Activated effector memory CD4-positive, alpha-beta T cell treated with anti-CD3 and anti-CD28 coated beads, Interleukin-2, amount 50 U/mL, for 16 hours (primary cell): ENCODE measurements around the gene FCER1G.

Experiments
- DNase-seq: peaks from one replicate; pipeline ENCODE4 v3.0.0-alpha.2; 2020

The FCER1G gene

DNA sequence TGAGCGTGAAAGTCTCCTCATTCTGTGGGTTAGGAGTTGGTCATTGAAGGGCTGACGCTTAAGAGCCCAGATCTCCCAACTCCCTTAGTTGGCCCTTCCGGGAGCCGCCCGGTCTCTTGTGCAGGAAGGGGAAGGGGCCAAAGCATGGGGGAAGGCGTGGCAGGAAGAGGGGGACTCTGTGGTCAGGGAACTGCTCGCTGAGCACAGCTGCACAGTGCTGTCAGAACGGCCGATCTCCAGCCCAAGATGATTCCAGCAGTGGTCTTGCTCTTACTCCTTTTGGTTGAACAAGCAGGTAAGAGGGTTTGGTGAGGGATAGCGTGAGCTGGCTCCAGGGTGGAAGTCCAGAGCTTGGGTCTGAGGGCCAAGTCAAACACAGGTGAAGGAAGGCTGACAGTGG is at the start of gene FCER1G:
TSS of gene FCER1G (plus strand) at position 220 of the 400 bp plus-strand sequence. CDS start at position 247, 27 bp downstream.
- no peak for DNase-seq

GRCh38 chr1:161165742-161166668 is 49.1 kb upstream of the FCER1G start, which contains the start of gene PPOX:
TSS of gene PPOX (plus strand) at chr1:161166426. CDS start at chr1:161166848, 422 bp downstream.
- DNase-seq = peak; percentile 97

DNA sequence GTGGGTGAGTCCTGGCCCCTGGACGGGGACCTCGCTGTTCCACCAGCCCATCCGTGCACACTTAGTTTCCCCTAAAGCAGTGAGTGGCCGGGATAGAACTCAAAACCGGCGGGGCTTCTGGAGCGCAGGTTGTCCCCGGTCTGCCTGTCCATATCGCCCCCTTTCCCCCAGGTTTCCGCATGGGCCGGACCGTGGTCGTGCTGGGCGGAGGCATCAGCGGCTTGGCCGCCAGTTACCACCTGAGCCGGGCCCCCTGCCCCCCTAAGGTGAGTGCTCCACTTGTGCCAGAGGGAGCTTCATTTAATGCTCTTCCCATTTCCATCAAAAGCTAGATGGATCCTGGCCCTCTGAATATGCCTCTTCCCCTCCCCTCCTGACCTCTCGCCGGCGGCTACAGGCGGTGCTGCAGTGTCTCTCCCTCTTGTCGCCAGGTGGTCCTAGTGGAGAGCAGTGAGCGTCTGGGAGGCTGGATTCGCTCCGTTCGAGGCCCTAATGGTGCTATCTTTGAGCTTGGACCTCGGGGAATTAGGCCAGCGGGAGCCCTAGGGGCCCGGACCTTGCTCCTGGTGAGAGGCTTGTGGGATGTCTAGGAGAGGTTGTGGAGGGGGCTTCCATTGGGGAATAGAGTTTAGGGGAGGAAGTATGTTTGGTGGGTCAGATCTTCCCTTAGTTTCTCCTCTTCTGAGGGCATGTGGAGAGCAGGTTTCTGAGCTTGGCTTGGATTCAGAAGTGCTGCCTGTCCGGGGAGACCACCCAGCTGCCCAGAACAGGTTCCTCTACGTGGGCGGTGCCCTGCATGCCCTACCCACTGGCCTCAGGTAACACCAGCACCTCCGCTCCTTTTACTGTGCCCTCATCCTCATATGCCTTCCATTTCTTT is 48.2 kb upstream of the FCER1G start:
- peak; percentile 66 for DNase-seq

- DNase-seq = peak; percentile 44
These were observed 46.2 kb upstream of the FCER1G start for GRCh38 chr1:161168906-161169305.

- no peak for DNase-seq
These were observed 43.9 kb upstream of the FCER1G start for GRCh38 chr1:161171191-161171590.

GRCh38 chr1:161171696-161172095 is 43.4 kb upstream of the FCER1G start:
- no peak for DNase-seq

- DNase-seq = no peak
These were observed 42.7 kb upstream of the FCER1G start for GRCh38 chr1:161172349-161172748.

- DNase-seq = no peak
These were observed 42.2 kb upstream of the FCER1G start for GRCh38 chr1:161172776-161173376.

DNA sequence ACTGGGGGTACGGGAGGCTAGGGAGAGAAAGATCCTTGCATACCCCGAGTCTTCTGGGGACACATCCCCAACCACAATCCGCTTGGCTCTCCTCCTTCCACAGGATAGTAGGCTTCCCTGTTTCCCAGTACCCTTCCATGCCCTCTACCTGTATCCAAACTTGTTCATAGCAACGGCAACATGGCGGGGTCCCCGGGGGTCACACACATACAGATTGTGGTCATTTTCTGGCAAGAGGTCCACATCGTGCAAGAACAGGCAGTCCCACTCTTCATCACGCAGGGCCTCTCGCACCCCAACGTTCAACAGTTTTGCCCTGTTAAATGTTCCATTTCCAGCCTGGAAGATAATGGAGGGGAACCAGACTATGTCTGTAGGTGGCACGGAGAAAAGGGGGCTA is 41.4 kb upstream of the FCER1G start:
- no peak for DNase-seq

DNA sequence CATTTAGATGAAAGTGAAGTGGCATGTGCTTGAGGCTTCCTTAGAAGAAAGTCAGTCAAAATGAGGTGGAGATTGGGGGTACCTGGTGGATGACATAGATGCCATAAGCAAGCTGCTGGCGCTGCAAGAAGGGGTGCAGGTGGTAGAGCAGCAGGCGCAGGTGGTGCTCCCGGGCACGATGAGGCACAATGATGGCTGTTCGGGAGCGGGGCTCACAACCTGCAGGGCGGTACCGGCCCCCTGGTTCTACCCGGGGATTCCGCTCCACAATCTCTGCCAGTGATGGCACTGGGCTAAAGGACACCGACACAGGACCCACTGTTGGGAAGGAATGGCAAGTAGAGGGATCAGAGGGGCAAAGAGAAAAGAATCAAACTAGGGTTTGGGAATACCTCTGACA is 40.2 kb upstream of the FCER1G start:
- no peak for DNase-seq

- no peak for DNase-seq
These were observed 39.2 kb upstream of the FCER1G start for GRCh38 chr1:161175771-161176453.

- no peak for DNase-seq
These were observed 38.5 kb upstream of the FCER1G start for GRCh38 chr1:161176468-161177111.

- DNase-seq = peak; percentile 97
These were observed 37.8 kb upstream of the FCER1G start, which contains the start of gene B4GALT3 for GRCh38 chr1:161177112-161177935. TSS of gene B4GALT3 (minus strand) at chr1:161177507. CDS start at chr1:161176060, 1,447 bp downstream.

DNA sequence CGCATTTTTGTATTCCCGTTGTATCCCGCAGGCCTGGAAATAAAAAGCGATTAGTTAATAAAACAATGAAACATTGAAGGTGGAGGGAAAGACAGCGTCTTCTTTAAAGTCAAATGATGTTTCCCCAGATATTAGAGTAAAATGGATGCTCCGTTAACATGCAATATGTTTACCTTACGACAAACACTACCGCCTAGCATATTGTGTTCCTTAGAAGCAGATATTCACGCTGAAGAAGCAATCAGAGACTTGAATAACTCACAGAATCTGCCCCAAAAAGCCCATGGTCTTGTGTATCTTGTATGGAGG is 37.2 kb upstream of the FCER1G start:
- no peak for DNase-seq

DNA sequence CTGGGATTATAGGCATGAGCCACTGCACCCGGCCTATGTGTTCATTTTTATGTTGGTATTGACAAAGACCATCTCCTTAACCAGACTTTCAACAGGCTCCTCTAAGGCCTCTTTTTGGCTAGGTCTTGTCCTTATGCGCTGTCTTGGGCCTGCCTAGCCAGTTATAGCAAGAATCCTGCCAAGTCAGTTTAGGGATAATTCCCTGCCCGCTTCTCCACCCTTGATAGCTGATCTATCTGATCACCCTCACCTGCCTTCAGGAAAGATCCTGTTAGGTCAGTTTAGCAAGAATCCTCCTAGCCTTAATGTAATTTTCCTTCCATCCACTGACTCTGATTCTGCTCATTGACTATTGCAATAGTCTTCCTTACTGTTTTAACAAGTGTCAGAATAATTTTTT is 35.4 kb upstream of the FCER1G start:
- DNase-seq = peak; percentile 50

GRCh38 chr1:161180639-161181038 is 34.5 kb upstream of the FCER1G start:
- no peak for DNase-seq

DNA sequence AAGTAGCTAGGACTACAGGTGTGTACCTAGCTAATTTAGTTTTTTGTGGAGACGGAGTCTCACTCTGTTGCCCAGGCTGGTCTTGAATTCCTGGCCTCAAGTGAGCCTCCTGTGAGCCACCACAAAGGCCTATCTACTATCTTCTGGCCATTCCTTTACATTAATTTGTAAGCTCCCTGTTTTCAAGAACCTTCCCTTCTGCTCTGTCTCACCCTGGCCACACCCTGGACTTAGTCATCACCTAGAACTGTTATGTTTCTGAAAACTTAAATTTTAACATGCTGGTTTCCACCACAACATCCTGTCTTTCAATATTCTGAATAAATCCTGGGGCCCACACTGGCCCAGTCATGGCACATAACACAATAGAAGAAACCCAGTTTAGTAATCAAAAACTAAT is 32.9 kb upstream of the FCER1G start:
- DNase-seq = peak; percentile 83

DNA sequence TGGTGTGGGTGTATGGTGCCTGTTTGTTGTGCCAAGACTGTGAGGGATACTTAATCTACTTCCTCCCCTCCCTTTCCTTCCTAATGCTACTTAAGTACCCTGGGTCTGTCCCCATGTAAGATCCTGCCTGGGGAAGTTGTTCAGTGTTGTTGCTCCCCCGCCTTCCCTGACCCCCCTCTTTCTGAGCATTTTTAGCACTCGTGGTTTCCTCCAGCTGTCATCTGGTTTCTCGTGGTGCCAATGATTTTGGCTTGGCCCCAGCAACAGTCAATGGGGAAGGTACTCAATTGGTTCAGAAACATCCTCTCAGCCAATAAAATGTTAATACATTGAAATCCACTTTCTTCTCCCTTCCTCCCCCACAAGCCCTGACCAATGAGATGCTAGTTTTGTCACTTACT is 29.8 kb upstream of the FCER1G start:
- DNase-seq = peak; percentile 87

DNA sequence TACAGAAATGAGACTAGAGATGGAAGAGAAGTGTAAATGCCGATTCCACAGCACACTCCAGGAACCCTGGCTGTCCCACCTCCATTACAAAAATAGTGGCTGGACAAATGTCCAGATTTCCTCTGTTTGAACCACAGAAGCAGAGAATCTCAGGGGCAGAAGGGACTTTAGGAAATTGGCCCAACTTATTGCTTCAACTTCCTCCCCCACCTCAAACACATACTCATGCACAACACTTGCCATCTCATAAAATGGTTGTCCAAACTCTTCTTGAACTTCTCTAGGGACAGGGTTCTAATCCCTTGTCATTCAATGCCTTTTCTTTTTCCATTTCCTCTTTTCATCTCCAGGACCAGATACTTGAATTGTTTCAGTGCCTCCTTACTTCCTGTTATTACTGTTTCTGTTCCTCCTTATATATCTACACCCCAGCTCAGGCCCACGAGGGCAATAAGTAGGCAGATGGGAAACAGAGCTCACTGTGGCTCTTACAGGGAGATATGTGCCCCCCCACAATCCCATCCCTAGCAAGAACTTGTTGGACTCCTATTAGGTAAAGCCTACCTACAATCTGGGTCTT is 29.3 kb upstream of the FCER1G start:
- DNase-seq = no peak

DNA sequence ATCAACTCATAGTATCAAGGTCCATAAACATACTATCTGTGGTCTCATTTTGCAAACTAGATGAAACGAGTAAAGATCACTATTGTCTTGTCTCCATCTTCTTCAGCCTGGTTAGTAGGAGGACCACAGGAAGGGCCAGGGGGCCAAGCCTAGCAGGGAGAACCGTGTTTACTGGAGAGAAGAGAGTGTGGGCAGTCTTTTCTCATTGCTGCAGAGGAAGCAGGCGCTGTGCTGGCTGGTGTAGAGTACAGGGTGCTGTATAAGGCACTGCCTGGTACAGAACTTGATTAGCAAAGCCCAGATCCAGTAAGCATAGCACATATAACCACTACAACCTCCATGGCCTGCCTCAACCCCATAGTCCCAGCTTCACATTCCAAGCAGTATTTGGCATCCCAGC is 27.8 kb upstream of the FCER1G start:
- DNase-seq = no peak

- DNase-seq = no peak
These were observed 26.7 kb upstream of the FCER1G start for GRCh38 chr1:161188381-161188780.
